ENCODE results near the gene TMPRSS3. TPM values are rescaled to one million over a fixed set of nuclear protein-coding genes. Genes with fewer than 3 reads are reported as not detected.

TMPRSS3 gene
- total and polyA plus RNA-seq, 3 donors from 2014 or later = 0.40 to 0.56 TPM; not detected in 1

GRCh38 chr21:42425591-42425990, 29.7 kb upstream of the TMPRSS3 start:
- Histone ChIP-seq H3K27me3 (no peaks in the 10 kb centered on the region), H3K4me3 (no peak overlapping the region), H3K27ac (no peak overlapping the region), H3K36me3 (ENCODE audit: low read depth, missing control alignments) (no peaks in the 10 kb centered on the region), H3K4me1 (no peaks in the 10 kb centered on the region), H3K9me3 (no peaks in the 10 kb centered on the region)
- no peak for TF ChIP-seq POLR2A (IDR thresholded peaks at IDR 0.05)
- TF ChIP-seq CTCF (IDR thresholded peaks at IDR 0.05) = no peak
- 80 to 81% methylated on average over 4 of the region's 4 CpGs for WGBS, 2 donors
- intact Hi-C loops (cut with DNase I; ENCODE audit: low total_unique reads) = no loop called here
- DNase-seq = no peak

GRCh38 chr21:42424914-42425541, 29.2 kb upstream of the TMPRSS3 start:
- no peak for TF ChIP-seq CTCF (IDR thresholded peaks at IDR 0.05)
- no peak for TF ChIP-seq POLR2A (IDR thresholded peaks at IDR 0.05)
- no peak for DNase-seq
- WGBS, 2 donors = 76 to 87% methylated on average over 12 of the region's 12 CpGs
- Histone ChIP-seq H3K36me3 (ENCODE audit: low read depth, missing control alignments) (no peaks in the 10 kb centered on the region), H3K9me3 (no peaks in the 10 kb centered on the region), H3K4me1 (no peaks in the 10 kb centered on the region), H3K27ac (no peak overlapping the region), H3K27me3 (no peaks in the 10 kb centered on the region), H3K4me3 (no peak overlapping the region)
- intact Hi-C loops (cut with DNase I; ENCODE audit: low total_unique reads) = no loop called here

DNA sequence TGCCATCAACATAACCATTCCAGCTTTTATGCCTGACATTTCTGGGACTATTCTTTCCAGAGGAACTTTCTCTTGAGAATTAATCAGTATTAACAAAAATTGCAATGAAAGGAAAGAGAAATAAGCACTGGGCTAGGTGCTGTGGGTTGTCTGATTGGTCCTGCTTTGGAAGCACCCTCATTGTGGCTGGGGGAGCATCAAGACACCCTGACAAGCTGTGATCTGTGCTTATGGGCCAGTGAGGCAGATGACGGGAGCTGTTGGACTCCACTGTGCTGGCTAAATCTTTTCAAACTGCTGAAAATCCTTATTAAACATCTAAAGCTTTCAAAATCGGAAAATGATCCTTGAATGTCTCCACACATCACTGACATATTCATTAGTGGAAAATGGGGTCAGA, 27.8 kb upstream of the TMPRSS3 start:
- 76 to 79% methylated on average over 2 of the region's 2 CpGs for WGBS, 2 donors
- Histone ChIP-seq H3K4me1 (no peaks in the 10 kb centered on the region), H3K27ac (no peak overlapping the region), H3K4me3 (no peak overlapping the region), H3K9me3 (no peaks in the 10 kb centered on the region), H3K27me3 (no peaks in the 10 kb centered on the region), H3K36me3 (ENCODE audit: low read depth, missing control alignments) (no peaks in the 10 kb centered on the region)
- TF ChIP-seq CTCF (IDR thresholded peaks at IDR 0.05) (no peak), POLR2A (IDR thresholded peaks at IDR 0.05) (no peak)
- intact Hi-C loops (cut with DNase I; ENCODE audit: low total_unique reads) = no loop called here
- DNase-seq = no peak

DNA sequence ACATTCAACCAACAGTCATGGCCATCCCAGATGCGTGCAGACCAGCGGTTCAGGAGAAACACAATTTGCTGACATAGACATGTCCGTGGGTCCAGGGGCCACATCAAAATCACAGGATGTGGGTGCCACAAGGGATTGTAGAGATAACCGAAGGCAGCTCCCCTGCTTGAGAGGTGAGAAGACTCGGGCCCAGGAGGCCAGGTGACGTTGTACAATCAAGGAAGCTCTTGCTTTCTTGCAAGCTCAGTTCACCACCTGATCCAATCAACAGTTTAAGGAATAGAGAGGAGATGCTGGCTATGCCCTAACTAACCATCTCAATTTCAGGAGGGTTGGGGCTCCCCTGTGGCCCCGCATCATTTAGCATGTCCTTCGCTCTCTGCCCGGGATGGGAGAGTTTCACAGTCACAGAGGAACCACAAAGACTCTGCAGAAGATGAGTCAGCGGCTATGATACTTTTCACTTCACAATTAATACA, 27.4 kb upstream of the TMPRSS3 start:
- whole genome bisulfite sequencing, 2 donors = 87 to 89% methylated on average over 8 to 10 of the region's 10 CpGs
- H3K4me3 ChIP-seq = no peak overlapping the region
- intact Hi-C loops (cut with DNase I; ENCODE audit: low total_unique reads) = no loop called here

More for the DNA sequence above, 27.4 kb upstream of the TMPRSS3 start:
- no peaks in the 10 kb centered on the region for H3K4me1 ChIP-seq
- H3K27ac ChIP-seq = no peak overlapping the region
- no peak for TF ChIP-seq POLR2A (IDR thresholded peaks at IDR 0.05)
- TF ChIP-seq CTCF (IDR thresholded peaks at IDR 0.05) = no peak
- DNase-seq = no peak
- H3K36me3 ChIP-seq (ENCODE audit: low read depth, missing control alignments) = no peaks in the 10 kb centered on the region
- H3K27me3 ChIP-seq = no peaks in the 10 kb centered on the region
- H3K9me3 ChIP-seq = no peaks in the 10 kb centered on the region
